DOHH2 (cell line): ENCODE data around the gene ALB.

Source experiments
- EZH2phosphoT487 ChIP-seq: fragments of 200-600 bp; sonication (generic); IDR thresholded peaks from 2 replicates; pipeline ENCODE4 v1.6.1; 2017; ENCODE audit warnings: borderline replicate concordance, mild to moderate bottlenecking, antibody characterized with exemption, low read length, moderate library complexity, mixed read lengths
- TF ChIP-seq, protein P1 (sequence below): fragments of 200-600 bp; sonication (generic); IDR thresholded peaks from one replicate; pipeline ENCODE4 v1.5.1; 2014; ENCODE audit warnings: antibody characterized with exemption, mild to moderate bottlenecking, low read depth, low read length; ENCODE audit not compliant: poor library complexity, severe bottlenecking

DNA sequence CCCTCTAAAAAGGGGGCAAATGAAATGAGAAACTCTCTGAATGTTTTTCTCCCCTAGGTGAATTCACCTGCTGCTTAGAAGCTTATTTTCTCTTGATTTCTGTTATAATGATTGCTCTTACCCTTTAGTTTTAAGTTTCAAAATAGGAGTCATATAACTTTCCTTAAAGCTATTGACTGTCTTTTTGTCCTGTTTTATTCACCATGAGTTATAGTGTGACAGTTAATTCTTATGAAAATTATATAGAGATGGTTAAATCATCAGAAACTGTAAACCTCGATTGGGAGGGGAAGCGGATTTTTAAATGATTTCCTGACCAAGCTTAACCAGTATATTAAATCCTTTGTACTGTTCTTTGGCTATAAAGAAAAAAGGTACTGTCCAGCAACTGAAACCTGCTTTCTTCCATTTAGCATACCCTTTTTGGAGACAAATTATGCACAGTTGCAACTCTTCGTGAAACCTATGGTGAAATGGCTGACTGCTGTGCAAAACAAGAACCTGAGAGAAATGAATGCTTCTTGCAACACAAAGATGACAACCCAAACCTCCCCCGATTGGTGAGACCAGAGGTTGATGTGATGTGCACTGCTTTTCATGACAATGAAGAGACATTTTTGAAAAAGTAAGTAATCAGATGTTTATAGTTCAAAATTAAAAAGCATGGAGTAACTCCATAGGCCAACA, 4.2 kb downstream of the ALB start:
- TF ChIP-seq, protein P1, sequence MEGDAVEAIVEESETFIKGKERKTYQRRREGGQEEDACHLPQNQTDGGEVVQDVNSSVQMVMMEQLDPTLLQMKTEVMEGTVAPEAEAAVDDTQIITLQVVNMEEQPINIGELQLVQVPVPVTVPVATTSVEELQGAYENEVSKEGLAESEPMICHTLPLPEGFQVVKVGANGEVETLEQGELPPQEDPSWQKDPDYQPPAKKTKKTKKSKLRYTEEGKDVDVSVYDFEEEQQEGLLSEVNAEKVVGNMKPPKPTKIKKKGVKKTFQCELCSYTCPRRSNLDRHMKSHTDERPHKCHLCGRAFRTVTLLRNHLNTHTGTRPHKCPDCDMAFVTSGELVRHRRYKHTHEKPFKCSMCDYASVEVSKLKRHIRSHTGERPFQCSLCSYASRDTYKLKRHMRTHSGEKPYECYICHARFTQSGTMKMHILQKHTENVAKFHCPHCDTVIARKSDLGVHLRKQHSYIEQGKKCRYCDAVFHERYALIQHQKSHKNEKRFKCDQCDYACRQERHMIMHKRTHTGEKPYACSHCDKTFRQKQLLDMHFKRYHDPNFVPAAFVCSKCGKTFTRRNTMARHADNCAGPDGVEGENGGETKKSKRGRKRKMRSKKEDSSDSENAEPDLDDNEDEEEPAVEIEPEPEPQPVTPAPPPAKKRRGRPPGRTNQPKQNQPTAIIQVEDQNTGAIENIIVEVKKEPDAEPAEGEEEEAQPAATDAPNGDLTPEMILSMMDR, result no peak
- TF ChIP-seq EZH2phosphoT487, result no peak
